HG02588 (cell line): Measurements from ENCODE around the gene PARD3.
"Not testable (repeated sequence)": the region's sequence is repeated elsewhere in the genome, so short reads cannot be mapped to it uniquely, and the experiment has no call there.

ENCODE experiments used
- ATAC-seq: cut with Tn5 transposase; IDR thresholded peaks from one replicate; pipeline ENCODE4 v1.9.1; 2021; ENCODE audit warnings: mild to moderate bottlenecking, moderate library complexity; ENCODE audit not compliant: unreplicated experiment

Gene PARD3

DNA sequence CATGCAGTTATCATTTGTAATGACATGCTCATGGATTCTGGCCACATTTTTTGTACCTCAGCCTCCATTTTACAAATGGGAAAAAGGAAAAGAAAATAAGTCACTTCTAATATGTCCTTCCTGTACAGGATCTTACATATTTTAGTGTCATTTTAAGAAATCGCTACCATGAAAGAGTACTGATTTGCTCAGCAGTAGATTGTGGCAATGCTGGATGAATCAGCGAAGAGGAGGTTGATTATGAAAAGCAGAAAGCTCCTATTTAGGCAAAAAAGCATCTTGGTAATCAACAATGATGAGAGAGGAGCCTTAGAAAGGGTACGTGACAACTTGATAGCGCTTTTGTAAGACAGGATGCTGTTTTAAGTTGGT is 522.9 kb downstream of the PARD3 start:
- ATAC-seq, result no peak

DNA sequence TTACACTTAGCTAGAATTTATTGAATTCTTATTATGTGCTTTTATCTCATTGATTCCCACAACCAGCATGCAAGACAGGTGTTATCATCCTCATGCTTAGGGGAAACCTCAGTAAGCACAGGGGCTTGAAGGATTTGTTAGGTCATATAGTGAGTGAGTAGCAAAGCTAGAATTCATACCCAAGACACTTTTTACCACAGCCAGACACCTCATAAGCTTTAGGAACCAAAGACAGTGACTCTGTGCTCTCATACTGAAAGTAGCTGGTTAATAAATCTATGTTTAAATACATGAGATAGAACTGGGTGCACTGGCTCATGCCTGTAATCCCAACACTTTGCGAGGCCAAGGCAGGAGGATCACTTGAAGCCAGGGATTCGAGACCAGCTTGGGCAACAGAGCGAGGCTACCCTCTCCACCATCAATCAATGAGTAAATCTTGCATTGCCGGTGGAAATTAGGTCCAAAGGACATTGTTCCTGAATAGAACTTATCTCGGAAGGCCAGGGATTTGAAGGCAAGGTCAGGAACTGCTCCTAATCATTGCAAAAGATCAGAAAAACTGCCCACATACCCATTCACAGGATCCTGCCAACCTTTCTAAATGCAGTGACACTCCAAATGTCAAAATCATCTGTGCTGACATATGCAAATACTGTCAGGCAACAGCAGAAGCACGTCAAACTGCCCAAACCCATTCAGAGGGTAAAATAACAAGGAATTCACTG is 523.5 kb downstream of the PARD3 start:
- peak; percentile 71 for ATAC-seq

DNA sequence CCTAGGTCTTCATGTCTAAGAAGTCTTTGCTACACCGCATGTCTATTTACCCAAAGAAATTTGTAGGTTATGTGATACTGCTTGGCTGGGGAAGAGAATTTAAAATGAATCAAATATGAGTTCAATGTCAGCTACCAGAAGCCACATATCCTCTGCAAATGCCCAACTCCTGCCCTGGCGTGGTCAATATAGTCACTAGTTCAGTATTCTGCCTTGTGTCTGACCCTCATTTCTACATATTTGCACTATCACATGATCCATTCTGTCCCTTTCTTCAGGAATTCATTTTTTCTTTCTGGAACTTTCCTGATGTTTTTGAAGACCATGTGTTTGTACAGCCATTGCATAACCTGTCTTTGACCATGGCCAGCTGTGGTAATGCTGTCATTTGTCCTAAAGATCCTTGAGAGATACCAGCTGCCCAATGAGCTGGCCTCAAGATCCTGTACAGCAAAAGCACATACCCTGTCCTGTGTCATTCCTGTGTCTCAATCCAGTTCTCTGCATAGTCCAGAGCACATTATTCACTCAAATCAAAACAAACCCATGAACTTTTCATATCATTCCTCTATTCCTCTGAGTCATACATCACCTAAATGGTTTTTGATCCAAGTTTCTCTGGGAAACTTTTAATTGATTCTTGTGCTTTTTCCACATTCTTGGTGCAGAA is 524.5 kb downstream of the PARD3 start:
- ATAC-seq, result no peak

DNA sequence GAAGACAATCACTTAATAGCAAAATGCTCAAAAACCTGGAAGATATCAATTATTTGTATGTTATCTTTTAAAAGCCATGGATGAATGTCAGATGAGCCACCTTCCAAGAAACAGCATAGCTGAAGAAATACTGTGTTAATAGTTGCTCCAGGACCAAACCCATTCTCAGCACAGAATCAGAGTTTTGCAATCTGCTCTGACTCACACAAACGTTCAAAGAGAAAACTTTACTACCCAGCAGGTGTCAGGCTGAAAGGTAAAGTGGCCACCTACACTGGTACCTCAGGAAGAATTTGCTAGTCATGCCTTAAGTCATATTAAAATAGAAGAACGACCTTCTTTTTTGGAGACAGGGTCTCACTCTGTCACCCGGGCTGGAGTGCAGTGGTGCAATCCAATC is 526.5 kb downstream of the PARD3 start:
- no peak for ATAC-seq

DNA sequence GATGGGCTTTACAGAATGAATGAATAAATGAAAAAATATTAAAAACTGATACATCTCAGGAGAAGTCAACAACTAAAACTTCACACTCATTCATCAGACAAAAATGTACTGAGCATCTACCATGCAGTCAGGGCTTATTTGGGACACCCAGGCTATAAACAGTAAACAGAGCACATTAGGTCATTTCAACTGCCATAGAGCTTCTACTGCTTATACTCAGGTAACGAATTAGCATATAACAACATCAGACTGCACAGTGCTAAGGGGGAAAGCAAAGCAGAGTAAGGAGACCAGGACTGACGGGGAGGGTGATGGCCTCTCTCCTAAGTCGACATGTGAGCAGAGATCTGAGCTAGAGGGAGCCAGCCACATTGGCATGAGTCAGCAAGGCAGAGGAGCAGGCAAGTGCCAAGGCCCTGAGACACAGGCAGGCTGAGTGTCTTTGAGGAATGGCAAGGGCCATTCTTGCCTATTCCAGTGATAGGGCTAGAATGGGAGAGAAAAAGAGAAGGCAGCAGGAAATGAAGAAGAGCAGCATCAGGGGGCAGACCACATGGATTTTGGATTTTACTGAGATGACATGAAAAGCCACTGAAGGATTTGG is 528.9 kb downstream of the PARD3 start:
- no peak for ATAC-seq

DNA sequence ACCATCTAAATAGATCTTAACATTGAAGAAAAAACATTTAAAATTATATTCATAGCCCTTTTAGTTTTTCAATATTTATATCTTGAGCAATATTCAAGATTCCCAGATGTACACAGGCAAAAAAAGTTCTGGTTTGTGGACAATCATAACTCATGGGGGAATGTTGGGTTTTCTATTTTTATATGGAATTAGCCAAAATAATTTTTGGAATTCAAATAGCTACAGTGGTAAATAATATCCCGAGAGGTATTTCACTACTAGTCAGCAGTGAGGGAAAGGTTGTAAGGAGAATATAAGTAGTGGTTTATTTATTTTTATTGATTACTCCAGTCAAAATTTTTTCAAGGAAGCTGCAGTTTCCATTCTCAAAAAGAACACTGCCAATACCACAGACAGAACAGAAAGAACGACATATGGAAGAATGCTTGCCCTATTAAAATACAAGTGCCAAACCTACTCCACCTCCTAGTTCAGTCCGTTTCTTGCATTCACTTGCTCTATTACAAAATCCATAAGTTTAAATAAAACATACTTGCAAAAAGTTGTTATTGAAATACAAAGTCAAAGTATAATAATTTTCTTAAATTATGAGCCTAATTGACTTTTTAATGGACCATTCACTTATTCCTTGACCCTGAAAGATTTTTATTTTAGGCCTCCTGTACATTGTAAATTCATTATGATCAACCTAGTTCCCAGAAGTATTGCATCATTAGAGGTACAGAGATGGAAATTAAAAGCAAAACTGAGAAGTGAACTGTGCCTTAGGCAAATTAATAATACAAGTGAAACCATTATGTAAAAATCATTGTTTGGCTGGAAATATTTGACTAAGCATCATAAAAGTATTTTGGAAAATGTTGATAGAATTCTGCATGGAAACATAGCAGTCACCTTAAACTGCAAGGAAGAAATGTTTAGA is 533.2 kb downstream of the PARD3 start:
- ATAC-seq, result no peak

DNA sequence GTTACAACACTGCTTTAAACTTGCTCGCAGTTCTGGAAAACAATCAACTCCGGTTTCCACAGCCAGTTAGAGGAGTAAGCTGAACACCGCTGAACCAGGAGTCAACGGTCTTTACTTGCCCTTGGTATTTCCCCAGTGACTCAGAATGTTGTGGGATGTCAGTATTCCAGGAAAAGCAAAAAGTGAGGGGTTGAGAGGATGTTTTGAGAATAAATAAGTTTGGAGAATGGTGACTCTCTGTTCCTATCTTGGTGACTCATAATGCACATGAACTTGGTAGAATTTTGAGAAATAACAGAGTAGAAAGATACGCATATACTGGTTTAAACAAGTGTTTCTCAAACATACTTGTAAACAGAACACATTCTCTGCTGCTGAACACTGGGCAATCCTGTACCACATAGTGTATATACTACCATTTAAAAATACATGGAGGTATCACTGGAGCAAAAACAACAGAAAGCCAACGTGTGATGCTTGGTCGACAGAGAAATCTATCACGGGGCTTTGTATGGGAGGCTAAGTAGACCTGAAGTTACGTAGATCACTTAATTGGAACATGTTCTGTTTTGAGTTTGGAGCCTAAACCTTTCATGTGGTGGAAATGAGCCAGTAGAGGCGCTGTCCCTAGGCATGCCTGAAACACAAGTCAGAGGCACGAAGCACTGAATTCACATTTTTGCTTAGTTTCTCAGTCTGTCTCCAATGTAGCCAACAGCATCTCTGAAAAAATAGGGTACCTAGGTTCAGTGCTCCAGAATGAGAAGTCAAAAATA is 534.3 kb downstream of the PARD3 start:
- ATAC-seq, result no peak

DNA sequence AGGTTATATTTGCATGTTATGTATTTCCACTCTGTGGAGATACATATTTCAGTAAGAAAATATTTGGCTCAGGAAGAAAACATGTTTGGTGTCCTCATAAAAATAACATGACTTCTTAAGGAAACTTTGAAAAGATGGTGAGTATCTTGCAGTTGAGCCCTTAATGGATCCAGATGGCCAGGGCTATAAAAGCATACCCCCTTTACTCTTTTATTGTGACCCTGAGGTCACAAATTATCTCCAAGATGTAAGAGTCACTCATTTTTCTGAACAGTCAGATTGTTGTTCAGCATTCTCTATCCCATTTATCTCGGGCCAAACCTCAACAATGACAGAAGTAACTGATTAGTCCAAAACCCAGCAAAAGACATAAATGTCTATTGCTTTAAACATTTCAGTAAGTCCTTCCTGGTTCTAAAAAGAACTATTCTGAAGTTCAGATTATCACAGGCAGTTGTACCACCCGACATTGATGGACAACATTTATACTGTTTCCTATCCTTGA is 539.4 kb downstream of the PARD3 start:
- no peak for ATAC-seq

DNA sequence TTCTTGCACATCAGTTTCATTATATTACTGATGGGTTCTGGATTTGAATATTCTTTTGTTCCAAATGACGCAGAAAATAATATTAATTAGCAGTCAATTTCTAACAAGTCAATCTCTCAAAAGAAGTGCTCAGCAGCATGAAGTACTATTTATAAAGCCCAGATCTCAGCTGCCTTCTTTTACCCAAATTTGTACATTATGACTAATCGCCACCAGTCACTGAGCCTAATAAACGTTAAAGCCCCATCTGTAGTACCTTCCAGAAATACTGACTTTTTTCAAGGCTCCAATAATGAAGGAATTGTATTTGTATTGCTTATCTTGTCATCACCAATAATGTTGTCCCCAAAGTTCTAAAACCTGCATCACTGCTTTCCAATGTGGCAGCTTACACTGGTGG is 540.2 kb downstream of the PARD3 start:
- ATAC-seq, result no peak

DNA sequence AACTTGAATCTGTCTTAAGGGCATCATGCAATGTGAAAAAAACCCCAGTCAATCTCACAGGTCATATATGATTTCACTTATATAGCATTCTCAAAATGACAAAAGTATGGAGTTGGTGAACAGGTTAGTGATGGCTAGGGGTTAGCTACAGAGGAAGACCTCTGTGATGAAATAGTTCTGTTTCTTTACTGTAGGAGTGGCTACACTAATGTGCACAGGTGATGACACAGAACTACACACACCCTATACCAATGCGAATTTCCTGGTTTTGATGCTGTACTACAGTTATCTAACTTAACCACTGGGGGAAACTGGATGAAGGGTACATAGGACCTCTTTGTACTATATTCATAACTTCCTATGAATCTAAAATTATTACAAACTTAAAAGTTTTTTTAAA is 541.8 kb downstream of the PARD3 start:
- no peak for ATAC-seq

DNA sequence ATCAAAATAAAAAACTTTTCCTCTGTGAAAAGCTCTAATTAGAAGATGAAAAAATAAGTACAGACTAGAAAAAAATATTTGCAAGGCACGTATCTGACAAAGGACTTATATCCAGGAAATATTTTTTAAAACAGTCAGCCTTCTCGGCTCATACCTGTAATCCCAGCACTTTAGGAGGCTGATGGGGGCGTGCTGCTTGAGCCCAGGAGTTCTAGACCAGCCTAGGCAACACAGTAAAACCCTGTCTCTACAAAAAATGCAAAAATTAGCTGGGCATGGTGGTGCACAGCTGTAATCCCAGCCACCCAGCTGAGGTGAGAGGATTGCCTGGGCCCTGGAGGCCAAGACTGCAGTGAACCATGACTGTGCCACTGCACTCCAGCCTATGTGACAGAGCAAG is 542.8 kb downstream of the PARD3 start:
- ATAC-seq, result no peak

DNA sequence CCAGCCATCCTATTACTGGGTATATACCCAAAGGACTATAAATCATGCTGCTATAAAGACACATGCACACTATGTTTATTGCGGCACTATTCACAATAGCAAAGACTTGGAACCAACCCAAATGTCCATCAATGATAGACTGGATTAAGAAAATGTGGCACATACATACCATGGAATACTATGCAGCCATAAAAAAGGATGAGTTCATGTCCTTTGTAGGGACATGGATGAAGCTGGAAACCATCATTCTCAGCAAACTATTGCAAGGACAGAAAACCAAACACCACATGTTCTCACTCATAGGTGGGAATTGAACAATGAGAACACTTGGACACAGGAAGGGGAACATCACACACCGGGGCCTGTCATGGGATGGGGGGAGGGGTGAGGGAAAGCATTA is 546.7 kb downstream of the PARD3 start:
- ATAC-seq, result not testable (repeated sequence)

DNA sequence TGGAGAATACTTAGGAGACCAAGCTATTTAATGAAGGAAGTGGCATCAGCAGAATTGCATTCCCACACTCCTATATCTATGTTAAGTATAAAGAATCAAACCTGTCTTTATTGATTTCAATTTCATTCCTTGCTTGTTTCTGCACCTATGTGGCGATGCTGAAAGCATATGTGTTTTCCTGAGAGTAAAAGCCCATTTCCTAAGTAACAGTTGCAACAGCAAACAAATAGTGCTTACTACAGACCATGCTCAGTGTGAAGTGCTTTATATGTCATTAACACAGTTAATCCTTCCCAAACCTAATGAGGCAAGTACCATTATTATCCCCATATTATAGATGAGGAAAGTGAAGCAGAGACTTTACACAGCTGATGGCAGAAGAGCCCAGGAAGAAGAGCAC is 552.1 kb downstream of the PARD3 start:
- no peak for ATAC-seq

DNA sequence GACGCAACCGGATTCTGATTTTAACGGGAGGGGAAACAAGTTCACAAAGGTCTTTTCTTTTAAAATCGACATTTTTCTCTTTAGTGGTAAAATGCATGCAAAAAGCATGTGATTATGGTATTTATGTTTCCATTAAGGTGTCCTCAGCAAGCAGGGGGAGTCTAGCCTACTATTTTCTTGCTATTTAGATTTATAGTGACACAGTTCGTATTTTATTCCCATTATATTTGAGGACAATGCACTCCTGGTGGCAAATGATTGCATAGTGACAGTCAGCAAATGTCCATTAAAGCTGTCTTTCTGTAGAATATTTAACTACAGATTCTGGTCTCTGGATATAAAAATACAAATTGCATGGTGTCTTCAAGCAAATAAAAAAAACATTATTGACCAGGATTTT is 554.2 kb downstream of the PARD3 start:
- ATAC-seq, result no peak

DNA sequence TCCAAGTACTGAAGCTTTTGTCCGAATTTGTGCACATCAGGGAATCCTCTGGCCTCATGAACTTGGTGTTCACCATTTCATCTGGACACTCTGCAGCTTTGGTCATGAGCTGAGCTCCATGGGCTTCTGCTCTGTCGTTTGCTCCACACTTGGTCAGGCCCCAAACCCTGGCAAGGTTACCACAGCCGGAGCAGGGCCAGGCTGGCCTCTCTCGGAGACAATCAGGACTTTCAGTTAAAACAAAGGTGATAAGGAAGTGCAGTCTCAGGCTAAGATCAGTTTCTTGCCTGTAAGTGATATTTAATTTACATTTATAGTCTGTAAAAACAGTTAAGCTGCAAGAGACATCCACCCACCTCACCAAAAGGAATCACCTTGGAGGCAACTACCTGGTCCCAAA is 558.9 kb downstream of the PARD3 start:
- ATAC-seq, result no peak

DNA sequence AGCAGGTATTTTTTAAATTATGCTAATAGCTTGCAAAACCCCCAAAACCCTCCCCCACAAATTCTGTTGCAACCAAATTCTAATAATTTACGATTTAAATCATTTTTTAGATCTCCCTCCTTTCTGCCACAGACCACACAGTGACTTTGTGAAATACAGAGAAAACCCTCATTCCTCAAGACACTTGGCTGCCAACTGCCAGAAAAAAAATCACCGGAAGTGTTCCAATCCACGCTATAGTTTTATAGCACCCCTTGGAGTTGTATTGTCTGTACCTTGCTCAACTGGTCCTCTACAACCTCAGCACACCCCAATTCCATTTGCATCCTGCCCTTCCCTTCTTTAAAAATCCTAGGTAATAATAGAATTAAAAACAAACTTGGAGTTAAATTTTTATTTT is 560.1 kb downstream of the PARD3 start:
- no peak for ATAC-seq

DNA sequence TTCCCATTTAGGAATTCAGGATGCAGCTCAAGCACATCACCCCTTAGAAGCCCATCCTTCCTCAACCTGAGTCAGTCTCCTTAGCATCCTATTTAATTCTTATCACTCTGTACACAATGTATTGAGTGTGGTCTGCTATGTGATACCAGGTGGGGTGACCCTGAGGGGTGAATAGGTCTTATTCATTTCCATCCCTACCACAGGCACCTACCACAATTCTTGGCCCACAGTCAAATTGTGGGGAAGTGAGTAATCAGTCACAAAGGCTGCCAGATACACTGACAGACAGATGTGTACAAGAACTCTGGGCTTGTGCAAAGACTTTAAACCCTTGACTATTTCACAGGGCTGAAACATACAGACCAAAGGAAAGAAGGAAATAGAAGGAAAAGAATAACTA is 560.5 kb downstream of the PARD3 start:
- peak; percentile 45 for ATAC-seq

DNA sequence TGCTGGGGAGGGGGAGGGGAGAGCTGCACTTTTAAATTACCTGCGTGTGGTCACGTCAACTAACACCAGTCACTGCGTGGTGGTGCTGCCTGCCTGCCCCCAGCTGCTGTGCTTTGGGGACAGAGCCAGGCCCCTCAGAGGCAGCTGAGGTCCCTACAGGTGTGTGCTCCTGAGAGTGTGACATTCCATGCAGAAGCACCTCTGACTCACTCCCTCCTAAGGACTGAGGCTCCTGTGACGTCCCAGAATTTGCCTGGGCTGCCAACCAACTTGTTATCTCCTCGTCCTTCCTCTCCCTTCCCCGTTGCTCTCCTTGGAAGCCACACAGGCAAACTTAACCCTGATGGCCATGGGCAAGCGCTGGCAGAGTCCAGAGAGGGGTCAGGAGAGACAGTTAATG is 563.0 kb downstream of the PARD3 start:
- no peak for ATAC-seq

DNA sequence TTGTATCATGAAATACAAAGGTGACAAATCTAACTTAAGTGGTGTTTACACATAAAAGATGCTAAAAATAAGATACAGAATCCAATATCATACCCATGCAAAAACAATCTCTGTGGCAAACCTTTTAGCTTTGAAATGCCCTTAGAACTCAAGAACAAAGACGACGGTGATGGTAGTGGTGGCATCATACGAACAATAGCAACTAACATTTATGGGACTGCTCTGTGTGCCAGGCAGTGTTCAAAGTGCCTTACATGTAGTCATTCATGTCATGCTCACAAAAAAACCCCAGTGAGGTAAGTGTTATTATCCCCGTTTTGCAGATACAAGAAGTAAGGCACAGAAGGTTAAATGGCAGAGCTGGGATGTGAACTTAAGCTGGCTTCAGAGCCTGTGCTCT is 563.9 kb downstream of the PARD3 start:
- ATAC-seq, result no peak

DNA sequence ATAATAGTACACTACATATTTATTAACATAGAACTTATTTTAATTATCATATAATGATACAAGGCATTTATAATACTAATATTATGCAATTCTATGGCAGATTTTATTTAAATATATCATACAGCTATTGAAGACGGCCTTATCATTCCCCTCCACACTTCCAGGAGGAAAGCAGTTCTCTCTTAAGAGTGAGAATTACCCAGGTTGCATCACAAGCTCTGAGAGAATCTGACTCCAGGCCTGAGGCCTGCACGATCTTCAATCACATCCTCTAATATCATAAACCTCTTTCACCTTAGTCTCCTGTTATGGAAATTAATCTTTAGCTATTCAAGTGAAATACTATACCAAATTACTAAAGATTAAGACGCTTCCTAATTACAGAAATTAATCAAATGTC is 564.4 kb downstream of the PARD3 start:
- no peak for ATAC-seq
